Trophoblast cell (in vitro differentiated cells and primary cell): ENCODE results near the gene IDH3A.

Source experiments
- DNase-seq, 2 donors: peaks; one replicate each; pipeline ENCODE4 v3.0.0-alpha.2; 2016
- H2AFZ ChIP-seq: 2 replicates; pipeline ENCODE4 v1.6.1; 2013; ENCODE audit warnings: low read length, moderate library complexity, mild to moderate bottlenecking; ENCODE audit not compliant: insufficient read depth, poor library complexity
- H2AK5ac ChIP-seq: 2 replicates; pipeline ENCODE4 v1.6.1; 2013; ENCODE audit warnings: mild to moderate bottlenecking, low read length
- H2BK120ac ChIP-seq: 2 replicates; pipeline ENCODE4 v1.6.1; 2013; ENCODE audit warnings: low read length, mild to moderate bottlenecking, moderate library complexity; ENCODE audit not compliant: insufficient read depth, poor library complexity
- H2BK12ac ChIP-seq: 2 replicates; pipeline ENCODE4 v1.6.1; 2013; ENCODE audit warnings: mild to moderate bottlenecking, low read length, moderate library complexity
- H2BK5ac ChIP-seq: 2 replicates; pipeline ENCODE4 v1.6.1; 2013; ENCODE audit warnings: low read length, low read depth, moderate library complexity, mild to moderate bottlenecking; ENCODE audit not compliant: poor library complexity
- H3K14ac ChIP-seq: 2 replicates; pipeline ENCODE4 v1.6.1; 2013; ENCODE audit warnings: mild to moderate bottlenecking, low read length
- H3K18ac ChIP-seq: 2 replicates; pipeline ENCODE4 v1.6.1; 2013; ENCODE audit warnings: mild to moderate bottlenecking, low read length
- H3K23ac ChIP-seq: 2 replicates; pipeline ENCODE4 v1.6.1; 2013; ENCODE audit warnings: low read length
- H3K27ac ChIP-seq: 2 replicates; pipeline ENCODE4 v1.5.1; 2013; ENCODE audit warnings: low read depth, mild to moderate bottlenecking, inconsistent platforms, low read length, moderate library complexity
- H3K27me3 ChIP-seq: 2 replicates; pipeline ENCODE4 v1.6.1; 2013; ENCODE audit warnings: inconsistent platforms, mild to moderate bottlenecking, low read length, moderate library complexity; ENCODE audit not compliant: insufficient read depth
- H3K36me3 ChIP-seq, 2 experiments: 1 replicate in 1 of 2; 2 replicates in 1 of 2; pipeline ENCODE4 v1.6.1; 2013; ENCODE audit warnings: low read length in 2 of 2, mild to moderate bottlenecking in 2 of 2, moderate library complexity in 1 of 2; ENCODE audit not compliant: insufficient read depth in 2 of 2, control insufficient read depth in 1 of 2
- H3K4ac ChIP-seq: 2 replicates; pipeline ENCODE4 v1.6.1; 2013; ENCODE audit warnings: low read depth, mild to moderate bottlenecking, low read length, moderate library complexity
- H3K4me1 ChIP-seq, 2 experiments: 1 replicate in 1 of 2; 2 replicates in 1 of 2; pipeline ENCODE4 v1.6.1; 2013; ENCODE audit warnings: low read length in 2 of 2, mild to moderate bottlenecking in 2 of 2, moderate library complexity in 1 of 2; ENCODE audit not compliant: insufficient read depth in 2 of 2, control insufficient read depth in 1 of 2
- H3K4me2 ChIP-seq: 2 replicates; pipeline ENCODE4 v1.6.1; 2013; ENCODE audit warnings: inconsistent platforms, mild to moderate bottlenecking, low read length, moderate library complexity
- H3K4me3 ChIP-seq: 2 replicates; pipeline ENCODE4 v1.5.1; 2013; ENCODE audit warnings: mild to moderate bottlenecking, low read depth, low read length, inconsistent platforms
- H3K79me1 ChIP-seq: one replicate; pipeline ENCODE4 v1.6.1; 2013; ENCODE audit warnings: low read length
- H3K79me2 ChIP-seq: 2 replicates; pipeline ENCODE4 v1.6.1; 2013; ENCODE audit warnings: low read length, mild to moderate bottlenecking; ENCODE audit not compliant: control insufficient read depth, insufficient read depth, poor library complexity
- H3K9ac ChIP-seq: 2 replicates; pipeline ENCODE4 v1.6.1; 2013; ENCODE audit warnings: mild to moderate bottlenecking, low read length
- H3K9me3 ChIP-seq: 2 replicates; pipeline ENCODE4 v1.6.1; 2013; ENCODE audit warnings: low read depth, mild to moderate bottlenecking, control low read depth, inconsistent platforms, low read length; ENCODE audit not compliant: insufficient read depth
- H4K12ac ChIP-seq: 2 replicates; pipeline ENCODE4 v1.6.1; 2013; ENCODE audit warnings: low read depth, mild to moderate bottlenecking, low read length, moderate library complexity
- H4K8ac ChIP-seq: 2 replicates; pipeline ENCODE4 v1.6.1; 2013; ENCODE audit warnings: low read depth, mild to moderate bottlenecking, low read length, moderate library complexity
- H4K91ac ChIP-seq: one replicate; pipeline ENCODE4 v1.6.1; 2013; ENCODE audit warnings: low read depth, mild to moderate bottlenecking, low read length, moderate library complexity
- WGBS: extraction: QIAGEN DNeasy Blood & Tissue Kit; methylation state at CpG from one replicate; pipeline ENCODE4 v1.1.7; 2013; ENCODE audit warnings: missing lambda C conversion rate; ENCODE audit not compliant: insufficient read length, insufficient coverage; ENCODE audit errors: extremely low coverage; 5-methylcytosine and 5-hydroxymethylcytosine counted together

Gene IDH3A

DNA sequence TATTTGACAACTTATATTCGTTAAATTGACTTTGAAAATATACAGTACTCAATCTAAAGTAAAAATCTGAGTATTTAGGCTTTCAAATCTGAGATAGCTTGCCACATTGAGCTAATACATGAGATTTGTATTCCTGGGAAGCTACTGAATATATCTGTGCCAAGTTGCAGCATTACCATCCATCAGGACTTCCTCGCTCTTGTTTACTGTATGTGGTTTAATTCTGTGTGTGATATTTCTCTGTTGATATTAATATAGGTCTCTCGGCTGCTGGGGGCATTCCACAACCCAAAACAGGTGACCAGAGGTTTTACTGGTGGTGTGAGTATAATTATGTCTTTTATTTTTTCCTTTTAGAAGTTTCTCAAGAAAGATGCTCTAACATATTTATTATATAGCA lies 5.8 kb downstream of the IDH3A start:
- no peak for DNase-seq
- no peaks in the 10 kb centered on the region for H3K79me1 ChIP-seq
- no CpG with 5 or more reads among the region's 3 CpGs for WGBS

GRCh38 chr15:78155355-78155939 lies 6.3 kb downstream of the IDH3A start:
- H3K4me3 ChIP-seq: no peak overlapping the region
- no peak overlapping the region for H2BK12ac ChIP-seq
- H3K9ac ChIP-seq: no peak overlapping the region
- no peak overlapping the region for H4K8ac ChIP-seq
- no peak overlapping the region for H2BK5ac ChIP-seq
- no peaks in the 10 kb centered on the region for H3K79me1 ChIP-seq
- no peaks in the 10 kb centered on the region for H3K4me1 ChIP-seq
- DNase-seq: no peak
- H3K27me3 ChIP-seq: no peaks in the 10 kb centered on the region
- no CpG with 5 or more reads among the region's 4 CpGs for WGBS
- no peak overlapping the region for H2BK120ac ChIP-seq
- no peak overlapping the region for H4K91ac ChIP-seq
- H2AFZ ChIP-seq: no peak overlapping the region
- no peaks in the 10 kb centered on the region for H3K79me2 ChIP-seq
- peaks cover 3% of the 10 kb centered on the region in 2 experiments for H3K36me3 ChIP-seq
- H3K18ac ChIP-seq: no peak overlapping the region
- no peak overlapping the region for H4K12ac ChIP-seq
- no peak overlapping the region for H3K23ac ChIP-seq
- no peak overlapping the region for H3K27ac ChIP-seq
- H2AK5ac ChIP-seq: no peak overlapping the region
- no peaks in the 10 kb centered on the region for H3K9me3 ChIP-seq
- no peak overlapping the region for H3K4me2 ChIP-seq
- no peak overlapping the region for H3K4ac ChIP-seq
- H3K14ac ChIP-seq: no peak overlapping the region

More for the DNA sequence above, 5.8 kb downstream of the IDH3A start:
- Histone ChIP-seq H3K27me3 (no peaks in the 10 kb centered on the region), H3K4me1 (peaks cover 0 to 2% of the 10 kb centered on the region in 2 experiments), H3K9me3 (no peaks in the 10 kb centered on the region), H2BK120ac (no peak overlapping the region), H3K18ac (no peak overlapping the region), H2AFZ (no peak overlapping the region), H4K91ac (no peak overlapping the region), H3K79me2 (no peaks in the 10 kb centered on the region), H3K23ac (no peak overlapping the region), H3K4me3 (no peak overlapping the region), H3K36me3 (peaks cover 2 to 3% of the 10 kb centered on the region in 2 experiments), H2BK12ac (no peak overlapping the region), H2AK5ac (no peak overlapping the region), H4K8ac (no peak overlapping the region), H3K14ac (no peak overlapping the region), H3K4me2 (no peak overlapping the region), H3K27ac (no peak overlapping the region), H4K12ac (no peak overlapping the region), H3K4ac (no peak overlapping the region), H3K9ac (no peak overlapping the region), H2BK5ac (no peak overlapping the region)

- H2BK120ac ChIP-seq: no peak overlapping the region
- no CpG with 5 or more reads among the region's 1 CpG for WGBS
- no peak overlapping the region for H3K27ac ChIP-seq
- H3K4me3 ChIP-seq: no peak overlapping the region
- H2AFZ ChIP-seq: no peak overlapping the region
- H3K18ac ChIP-seq: no peak overlapping the region
- H3K23ac ChIP-seq: no peak overlapping the region
- H3K4ac ChIP-seq: no peak overlapping the region
- no peak overlapping the region for H3K9ac ChIP-seq
- no peak overlapping the region for H3K14ac ChIP-seq
- no peaks in the 10 kb centered on the region for H3K79me2 ChIP-seq
- H4K91ac ChIP-seq: no peak overlapping the region
- no peak overlapping the region for H2BK12ac ChIP-seq
- no peak overlapping the region for H2AK5ac ChIP-seq
- H3K9me3 ChIP-seq: no peaks in the 10 kb centered on the region
- H2BK5ac ChIP-seq: no peak overlapping the region
- no peak overlapping the region for H4K12ac ChIP-seq
- DNase-seq: no peak
- H3K4me2 ChIP-seq: no peak overlapping the region
- no peak overlapping the region for H4K8ac ChIP-seq
- peaks cover 4 to 9% of the 10 kb centered on the region in 2 experiments for H3K36me3 ChIP-seq
- no peaks in the 10 kb centered on the region for H3K79me1 ChIP-seq
- H3K4me1 ChIP-seq: no peaks in the 10 kb centered on the region
- H3K27me3 ChIP-seq: no peaks in the 10 kb centered on the region
Observed at GRCh38 chr15:78156653-78157052, 7.5 kb downstream of the IDH3A start.

DNA sequence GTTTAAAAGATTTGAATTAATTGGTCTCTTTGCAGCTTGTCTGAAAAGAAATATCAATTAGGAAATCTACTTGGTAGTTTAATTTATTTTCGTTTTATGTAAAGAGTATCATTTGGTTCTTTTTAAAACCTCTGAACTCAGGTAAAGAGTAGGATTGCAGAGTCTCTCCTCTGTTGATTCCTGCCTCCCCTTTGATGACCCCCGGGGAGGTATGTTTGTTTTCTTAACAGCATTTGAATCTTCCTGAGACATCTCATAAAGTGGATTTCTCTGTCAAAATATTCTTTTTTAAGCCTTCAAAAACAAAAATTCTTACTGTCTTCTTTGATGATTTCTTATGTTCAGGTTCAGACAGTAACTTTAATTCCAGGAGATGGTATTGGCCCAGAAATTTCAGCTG lies 8.0 kb downstream of the IDH3A start:
- Histone ChIP-seq H3K79me1 (no peaks in the 10 kb centered on the region), H4K12ac (no peak overlapping the region), H3K9me3 (no peaks in the 10 kb centered on the region), H3K79me2 (no peaks in the 10 kb centered on the region), H4K91ac (no peak overlapping the region), H3K4ac (no peak overlapping the region), H3K14ac (no peak overlapping the region), H2BK12ac (no peak overlapping the region), H4K8ac (no peak overlapping the region), H3K23ac (no peak overlapping the region), H3K4me1 (no peaks in the 10 kb centered on the region), H2AFZ (no peak overlapping the region), H2BK5ac (no peak overlapping the region), H3K36me3 (peaks cover 8 to 15% of the 10 kb centered on the region in 2 experiments), H3K27ac (no peak overlapping the region), H3K4me2 (no peak overlapping the region), H3K4me3 (no peak overlapping the region), H2AK5ac (no peak overlapping the region), H2BK120ac (no peak overlapping the region), H3K27me3 (no peaks in the 10 kb centered on the region), H3K18ac (no peak overlapping the region), H3K9ac (no peak overlapping the region)
- whole genome bisulfite sequencing: no CpG with 5 or more reads among the region's 2 CpGs
- no peak for DNase-seq
